ENCODE data around the gene SCAF4.

SCAF4 gene

GRCh38 chr21:31735511-31735992 is 3.6 kb upstream of the SCAF4 start:
- no peak for DNase-seq (ENCODE audit: low spot score)

- DNase-seq (ENCODE audit: low spot score): no peak
Observed at GRCh38 chr21:31733551-31734149, 1.7 kb upstream of the SCAF4 start.

DNA sequence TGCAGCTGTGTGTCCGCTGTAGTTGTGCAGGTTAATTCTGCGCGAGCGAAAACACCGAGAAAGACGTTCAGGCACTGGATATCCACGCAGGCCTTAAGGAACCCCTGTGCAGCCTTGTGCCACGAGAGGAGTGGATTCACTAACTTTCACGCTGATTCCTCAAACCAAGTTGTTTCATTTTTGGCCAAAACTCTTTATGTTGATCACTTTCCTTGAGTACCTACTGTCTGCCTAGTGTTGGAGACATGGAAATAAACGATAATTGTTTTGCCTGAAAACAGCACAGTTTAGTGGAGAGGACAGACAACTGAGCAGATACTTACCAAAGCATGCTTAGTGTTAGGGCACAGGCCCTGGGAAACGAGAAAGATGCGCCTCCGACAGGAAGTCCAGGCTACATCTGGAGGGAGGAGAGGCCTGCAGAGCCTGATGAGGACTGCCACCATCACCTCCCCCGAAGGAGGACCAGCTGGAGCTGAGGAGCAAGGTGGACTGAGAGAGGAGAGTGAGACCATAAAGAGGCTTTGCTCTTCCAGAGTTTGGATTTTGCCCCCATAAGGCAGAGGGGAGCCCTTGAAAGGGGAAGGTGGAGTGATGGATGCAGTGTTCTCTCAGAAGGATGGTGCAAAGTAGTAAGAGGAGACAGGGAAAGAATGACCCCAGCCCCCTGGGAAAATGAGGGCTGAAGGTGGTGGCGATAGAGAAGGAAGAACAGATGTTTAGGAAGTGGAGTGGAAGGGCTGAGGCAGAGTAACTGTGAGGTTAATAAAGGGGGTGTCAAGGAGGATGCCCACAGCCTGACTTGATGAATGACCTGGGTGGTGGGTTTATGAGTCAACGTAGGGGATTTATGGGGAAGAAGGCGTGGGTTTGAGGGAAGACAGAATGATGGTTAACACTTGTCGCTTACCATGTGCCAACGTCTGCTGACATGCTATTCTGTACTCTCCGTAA is 956 bp upstream of the SCAF4 start:
- peak; percentile 29 for DNase-seq (ENCODE audit: low spot score)

GRCh38 chr21:31731056-31731856 is 662 bp downstream of the SCAF4 start:
- DNase-seq (ENCODE audit: low spot score): peak; percentile 63

DNA sequence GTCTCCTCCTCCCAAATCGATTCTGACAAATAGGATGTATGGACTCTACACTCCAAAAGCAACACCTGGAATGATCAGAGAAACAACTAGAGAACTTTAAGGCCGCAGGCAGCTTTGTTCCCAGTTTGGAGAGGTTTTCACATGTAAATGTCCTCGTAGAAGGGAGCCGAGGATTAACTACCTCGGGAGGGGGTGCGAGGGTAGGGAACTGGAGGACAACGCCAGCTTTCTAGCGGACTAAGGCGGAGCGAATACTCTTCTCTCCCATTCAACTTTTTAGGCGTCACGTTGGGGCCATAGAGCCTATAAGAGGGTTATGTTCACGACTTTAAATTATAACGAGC is 1.2 kb downstream of the SCAF4 start:
- DNase-seq (ENCODE audit: low spot score): peak; percentile 43

DNA sequence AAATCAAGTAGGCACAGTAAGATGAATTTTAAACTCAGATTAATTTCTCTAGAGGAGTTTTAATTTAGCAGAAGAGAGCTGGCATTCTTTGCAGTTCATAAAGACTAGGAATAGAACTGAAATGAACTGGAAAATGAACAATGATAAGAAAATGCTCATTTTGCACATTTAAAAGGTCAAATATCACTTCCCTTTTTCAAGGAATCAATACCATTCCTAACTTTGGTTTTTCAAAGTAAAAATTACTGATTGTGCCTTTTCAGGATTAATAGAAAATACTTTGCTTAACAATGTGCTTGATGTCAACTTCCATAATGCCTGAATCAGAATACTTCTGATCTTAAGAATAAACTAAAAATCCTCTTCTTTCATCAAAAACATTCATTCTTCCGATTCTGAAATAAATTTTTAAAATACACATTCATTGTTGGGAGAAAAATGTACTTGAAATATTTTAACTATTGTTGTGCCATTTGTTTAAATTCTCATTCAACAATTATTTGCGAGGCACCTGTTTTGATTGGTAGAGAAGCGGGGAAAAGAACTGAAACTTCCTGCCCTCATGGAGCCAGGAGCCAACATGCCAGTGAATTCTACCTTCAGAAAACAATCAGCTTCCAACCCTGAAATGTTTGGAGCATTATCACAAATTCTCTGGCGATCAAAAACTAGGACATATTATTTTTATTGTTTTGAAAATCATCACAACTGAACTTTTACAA is 2.1 kb downstream of the SCAF4 start:
- no peak for DNase-seq (ENCODE audit: low spot score)

DNA sequence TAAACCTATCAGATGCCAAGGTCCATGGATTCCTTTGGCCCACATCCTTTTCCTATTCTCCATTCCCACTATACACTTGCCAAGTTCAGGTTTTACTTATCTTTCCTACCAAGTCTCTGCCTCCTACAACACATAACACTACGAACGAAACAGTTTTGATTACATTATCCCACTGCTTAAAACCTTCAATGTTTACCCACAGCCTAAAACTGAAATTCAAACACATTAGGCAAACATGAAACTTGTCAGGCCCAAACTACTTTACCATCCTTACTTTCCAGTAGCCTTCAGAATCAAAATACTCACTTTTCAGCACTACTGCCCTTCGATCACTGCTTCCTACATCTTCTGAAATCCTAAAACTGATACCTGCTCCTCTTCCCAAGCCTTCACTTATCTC is 3.0 kb downstream of the SCAF4 start:
- DNase-seq (ENCODE audit: low spot score): no peak

- no peak for DNase-seq (ENCODE audit: low spot score)
Observed at GRCh38 chr21:31728191-31728590, 3.7 kb downstream of the SCAF4 start.

- no peak for DNase-seq (ENCODE audit: low spot score)
Observed at GRCh38 chr21:31727181-31727580, 4.7 kb downstream of the SCAF4 start.

GRCh38 chr21:31726407-31726806 is 5.5 kb downstream of the SCAF4 start:
- no peak for DNase-seq (ENCODE audit: low spot score)

DNA sequence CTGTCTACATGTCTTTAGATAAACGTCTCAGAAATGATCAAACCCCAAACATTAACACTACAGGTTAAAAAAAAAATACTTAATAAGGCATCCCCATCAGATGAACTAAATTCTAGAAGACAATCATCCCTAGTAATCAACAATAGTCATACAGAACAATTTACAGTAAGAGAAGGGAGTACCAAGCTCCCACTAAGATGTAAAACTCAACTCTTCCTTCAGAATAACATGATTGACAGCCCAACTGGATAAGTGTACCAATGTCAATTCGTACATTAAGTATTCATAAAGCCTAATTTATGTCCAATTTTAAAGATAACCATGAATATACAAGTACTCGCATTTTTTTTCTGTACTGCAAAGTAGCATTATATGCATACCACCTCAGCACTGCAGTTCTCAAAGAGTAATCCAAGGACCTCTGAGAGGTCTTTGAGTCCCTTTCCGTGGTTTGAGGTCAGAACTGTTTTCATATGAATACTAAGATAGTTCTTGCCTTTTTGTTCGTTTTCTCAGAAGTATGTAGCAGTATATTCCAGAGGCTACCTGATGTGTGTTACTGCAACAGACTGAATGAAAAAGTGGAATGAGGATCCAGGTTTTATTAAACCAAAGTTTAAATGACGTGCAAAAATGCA is 6.6 kb downstream of the SCAF4 start:
- no peak for DNase-seq (ENCODE audit: low spot score)

DNA sequence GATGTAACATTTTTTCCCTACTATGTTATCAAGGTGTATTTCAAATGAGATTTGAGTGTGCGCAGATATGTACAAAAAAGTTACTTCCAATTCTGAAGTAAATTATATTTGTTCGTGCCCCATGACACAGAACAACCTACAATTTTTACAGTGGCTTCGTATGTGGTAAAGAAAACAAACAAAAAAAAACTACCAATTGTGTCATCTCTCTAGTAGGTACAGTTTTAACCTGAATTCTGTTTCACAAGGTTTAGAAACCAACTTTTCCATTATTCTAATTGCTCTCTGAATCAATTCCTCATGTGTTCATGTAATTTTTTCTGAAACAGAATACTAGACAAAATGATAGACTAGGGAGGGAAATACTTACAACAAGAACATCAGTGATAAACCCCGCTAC is 7.4 kb downstream of the SCAF4 start:
- no peak for DNase-seq (ENCODE audit: low spot score)

GRCh38 chr21:31721381-31721780 is 10.5 kb downstream of the SCAF4 start:
- no peak for DNase-seq (ENCODE audit: low spot score)

GRCh38 chr21:31720739-31721138 is 11.2 kb downstream of the SCAF4 start:
- DNase-seq (ENCODE audit: low spot score): no peak

DNA sequence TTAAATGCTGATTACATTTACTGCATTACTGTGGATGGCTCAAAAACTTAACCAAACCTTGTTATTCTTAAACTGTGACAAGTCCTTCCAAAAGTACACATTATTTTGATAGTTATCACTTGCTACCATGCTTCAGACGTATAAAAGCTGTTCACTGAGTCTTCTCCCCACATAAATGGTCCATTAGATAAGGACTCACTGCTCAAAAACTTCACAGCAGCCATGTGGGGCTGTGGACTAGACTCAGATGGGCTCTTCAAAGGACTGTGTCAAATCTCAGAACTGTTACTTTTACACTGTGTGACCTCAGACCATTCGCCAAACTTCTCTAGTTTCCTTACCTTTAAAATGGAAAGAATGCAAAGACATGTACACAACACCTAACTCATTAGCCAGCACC is 11.6 kb downstream of the SCAF4 start:
- DNase-seq (ENCODE audit: low spot score): no peak

GRCh38 chr21:31716106-31716505 is 15.8 kb downstream of the SCAF4 start:
- DNase-seq (ENCODE audit: low spot score): no peak

DNA sequence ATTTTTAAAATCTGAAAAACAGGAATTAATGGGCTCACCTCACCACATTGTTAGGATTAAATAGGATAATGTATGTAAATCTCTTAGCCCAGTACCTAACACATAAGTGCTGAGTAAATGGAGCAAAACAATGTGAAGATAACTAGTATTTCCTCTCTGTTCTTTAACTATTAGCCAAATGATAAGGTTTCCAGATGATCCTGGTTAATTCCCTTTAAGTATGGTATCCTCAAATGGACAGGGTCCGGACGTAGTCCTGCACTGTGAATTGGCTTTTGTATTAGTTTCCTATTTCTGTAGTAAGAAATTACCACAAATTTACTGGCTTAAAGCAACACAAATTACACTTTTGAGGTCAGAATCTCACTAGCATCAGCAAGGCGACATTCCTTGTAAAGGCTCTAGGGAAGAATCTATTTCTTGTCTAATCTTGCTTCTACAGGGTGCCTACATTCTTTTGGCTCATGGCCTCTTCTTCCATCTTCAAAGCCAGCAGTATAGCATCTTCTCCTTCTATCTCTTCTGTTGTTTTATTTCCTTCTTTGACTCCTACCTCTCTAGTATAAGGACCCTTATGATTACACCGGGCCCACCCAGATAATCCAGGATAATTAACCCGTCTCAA is 17.1 kb downstream of the SCAF4 start:
- no peak for DNase-seq (ENCODE audit: low spot score)

GRCh38 chr21:31713973-31714740 is 17.8 kb downstream of the SCAF4 start:
- no peak for DNase-seq (ENCODE audit: low spot score)

GRCh38 chr21:31713115-31713514 is 18.8 kb downstream of the SCAF4 start:
- DNase-seq (ENCODE audit: low spot score): no peak

DNA sequence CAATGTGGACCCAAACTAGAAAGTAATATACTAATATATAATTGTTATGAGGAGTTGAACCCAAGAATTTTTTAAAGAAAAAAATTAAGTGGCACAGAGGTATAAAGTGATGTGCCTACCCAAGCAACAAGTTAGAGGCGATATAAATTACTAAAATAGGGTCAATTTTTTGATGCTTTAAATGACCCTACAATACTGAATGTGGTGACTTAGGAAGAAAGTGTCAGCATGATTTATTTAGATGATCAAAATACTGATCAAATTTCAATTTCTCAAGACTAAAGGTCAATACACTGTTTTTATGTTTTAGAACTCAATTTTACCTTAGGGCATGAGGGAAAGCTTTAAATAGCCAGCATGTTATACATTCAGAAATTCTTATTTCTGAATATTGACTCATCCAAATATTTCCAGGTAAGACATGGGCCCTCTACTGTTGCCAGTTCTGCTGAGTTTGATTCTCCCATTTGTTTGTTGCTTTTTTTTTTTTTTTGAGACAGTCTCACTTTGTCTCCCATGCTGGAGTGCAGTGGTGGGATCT is 20.1 kb downstream of the SCAF4 start:
- no peak for DNase-seq (ENCODE audit: low spot score)
